ENCODE data around the gene RFC5. TPM values are rescaled to one million over a fixed set of nuclear protein-coding genes. Genes with fewer than 3 reads are reported as not detected.

Gene RFC5, protein sequence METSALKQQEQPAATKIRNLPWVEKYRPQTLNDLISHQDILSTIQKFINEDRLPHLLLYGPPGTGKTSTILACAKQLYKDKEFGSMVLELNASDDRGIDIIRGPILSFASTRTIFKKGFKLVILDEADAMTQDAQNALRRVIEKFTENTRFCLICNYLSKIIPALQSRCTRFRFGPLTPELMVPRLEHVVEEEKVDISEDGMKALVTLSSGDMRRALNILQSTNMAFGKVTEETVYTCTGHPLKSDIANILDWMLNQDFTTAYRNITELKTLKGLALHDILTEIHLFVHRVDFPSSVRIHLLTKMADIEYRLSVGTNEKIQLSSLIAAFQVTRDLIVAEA
- 20.1 and 20.6 TPM in 2 replicates for total RNA-seq (2012; rRNA removed)
- 12.8 and 14.7 TPM in 2 replicates for polyA plus RNA-seq (2012; rRNA removed)
- polyA plus RNA-seq (2012; cell fraction: cytosol; rRNA removed), result 5.2 and 6.3 TPM in 2 replicates
- polyA plus RNA-seq (2012; cell fraction: nucleus; rRNA removed; ENCODE audit: low replicate concordance), result 17.8 and 26.5 TPM in 2 replicates
- percentile 54 among the genes with signal in this experiment for Bru-seq, nascent RNA
- percentile 57 among the genes with signal in this experiment for BruChase-seq, experiment 1, labeled RNA remaining after a 6-hour chase
- percentile 50 among the genes with signal in this experiment for BruChase-seq, experiment 2, labeled RNA remaining after a 2-hour chase
- long read RNA-seq, partial matches to known transcripts, result 2 of 9 reads
- long read RNA-seq, other reads (novel, unspliced or antisense), result 5 of 9 reads

GRCh38 chr12:118016424-118017264 is at the start of gene RFC5:
RFC5 (plus strand) TSS chr12:118016703; CDS start chr12:118016828, 125 bp downstream.
- POLR2A ChIA-PET (ENCODE audit: unreplicated experiment), result interaction anchor here (0.5 kb wide), 1 partner anchor 47 kb away, joined by 4 read pairs; no protein-coding TSS in a partner anchor
- TF ChIP-seq MAFK (IDR thresholded peaks at IDR 0.05; ENCODE audit: low read depth, low read length) (no peak), CHD1 (IDR thresholded peaks at IDR 0.05; ENCODE audit: low read depth, low read length) (no peak), RAD21 (IDR thresholded peaks at IDR 0.05; ENCODE audit: low read length) (no peak), ELK1 (IDR thresholded peaks at IDR 0.05; ENCODE audit: borderline replicate concordance, low read depth, low read length) (no peak), SMC3 (IDR thresholded peaks at IDR 0.05; ENCODE audit: low read depth, low read length) (no peak), POLR2A (IDR thresholded peaks at IDR 0.05; ENCODE audit: low read depth, low read length) (no peak), CEBPB (IDR thresholded peaks at IDR 0.05; ENCODE audit: low read depth, low read length) (no peak), FOS (IDR thresholded peaks at IDR 0.05; ENCODE audit: low read depth, low read length) (no peak), MXI1 (IDR thresholded peaks at IDR 0.05; ENCODE audit: borderline replicate concordance, low read depth, low read length) (peak; percentile 95), USF2 (IDR thresholded peaks at IDR 0.05; ENCODE audit: low read depth, low read length) (no peak), MAZ (IDR thresholded peaks at IDR 0.05; ENCODE audit: borderline replicate concordance, low read depth, low read length) (peak; percentile 80; the same call in 1 of the 2 replicates)

More at GRCh38 chr12:118016424-118017264, at the start of gene RFC5:
- Histone ChIP-seq H3K4me1 (ENCODE audit: control insufficient read depth, insufficient read depth, low read length) (no peaks in the 10 kb centered on the region), H3K4ac (ENCODE audit: low read depth, low read length) (peak within 1 kb of the TSS; percentile 64), H4K8ac (ENCODE audit: low read depth in 2 of 2, low read length in 2 of 2) (peak within 1 kb of the TSS; percentile 75 to 82), H3K23ac (ENCODE audit: low read depth, low read length) (peak within 1 kb of the TSS; percentile 48), H3K27me3 (ENCODE audit: control insufficient read depth, insufficient read depth, low read length) (no peaks in the 10 kb centered on the region), H3K79me1 (ENCODE audit: low read depth in 1 of 2, low read length in 2 of 2) (peaks cover 10% of the 10 kb centered on the region in 2 experiments), H3K4me2 (ENCODE audit: low read depth, low read length) (peak within 1 kb of the TSS; percentile 95), H3K9me3 (ENCODE audit: control insufficient read depth, insufficient read depth, low read length) (no peaks in the 10 kb centered on the region), H2BK15ac (ENCODE audit: low read depth, low read length) (no peak within 1 kb of the TSS), H2BK120ac (ENCODE audit: low read depth, low read length) (no peak within 1 kb of the TSS), H3K18ac (ENCODE audit: low read depth, low read length) (no peak within 1 kb of the TSS), H3K4me3 (ENCODE audit: insufficient read depth, low read depth, low read length) (peak within 1 kb of the TSS; percentile 96), H3K14ac (replicated peaks; ENCODE audit: low read depth, low read length) (peak within 1 kb of the TSS; percentile 61; the same call in 1 of the 2 replicates), H2BK5ac (ENCODE audit: low read depth, low read length, poor library complexity, severe bottlenecking) (peak within 1 kb of the TSS; percentile 49), H3K9me1 (ENCODE audit: insufficient read depth, low read length) (no peaks in the 10 kb centered on the region), H4K91ac (ENCODE audit: insufficient read depth, low read depth, low read length) (no peak within 1 kb of the TSS; the same call in 1 of the 2 replicates), H2AFZ (replicated peaks; ENCODE audit: low read length, poor library complexity) (peak within 1 kb of the TSS; percentile 98), H3K36me3 (ENCODE audit: control insufficient read depth, insufficient read depth, low read length) (peaks cover 6% of the 10 kb centered on the region), H2AK9ac (replicated peaks; ENCODE audit: low read depth, low read length, poor library complexity) (peak within 1 kb of the TSS; percentile 80), H2BK20ac (ENCODE audit: low read depth, low read length) (no peak within 1 kb of the TSS), H4K5ac (ENCODE audit: low read depth, low read length) (peak within 1 kb of the TSS; percentile 49; the same call in 1 of the 2 replicates), H3K9ac (ENCODE audit: low read depth, low read length) (peak within 1 kb of the TSS; percentile 88), H2AK5ac (ENCODE audit: low read depth, low read length) (no peak within 1 kb of the TSS), H4K20me1 (ENCODE audit: insufficient read depth, low read length) (no peaks in the 10 kb centered on the region), H3K56ac (ENCODE audit: extremely low read depth, insufficient read depth, low read length) (peak within 1 kb of the TSS; percentile 24), H3K27ac (ENCODE audit: insufficient read depth, low read length) (peak within 1 kb of the TSS; percentile 69)
- peak; percentile 93 for DNase-seq
- ATAC-seq (ENCODE audit: low read depth), result peak; percentile 99
- in situ Hi-C loops (cut with MboI; ENCODE audit: low sequenced_read_pairs) (loop anchor here (10.0 kb wide), 1 partner anchor 142 kb away; no protein-coding TSS in a partner anchor), dilution Hi-C loops (cut with HindIII; ENCODE audit: low sequenced_read_pairs, unreplicated experiment) (no loop called here), intact Hi-C loops (cut with micrococcal nuclease) (loop anchor here (5.0 kb wide), 1 partner anchor 139 kb away; no protein-coding TSS in a partner anchor)
- 0% methylated on average over 18 of the region's 61 CpGs; no CpG with 5 or more reads in 1 of the 2 experiments for WGBS, 2 experiments (ENCODE audit: extremely low coverage in 2 of 2, insufficient read length in 1 of 2)
- BruUV-seq (replicated peaks), result no TSS peak
- CTCF ChIA-PET, result interaction anchor here (0.6 to 0.7 kb wide), 3 partner anchors 32 to 235 kb away, joined by 3 to 6 read pairs (median 4); no protein-coding TSS in a partner anchor
